Pancreas (tissue), 10 donors: ENCODE data around the gene COL19A1. TPM values are rescaled to one million over a fixed set of nuclear protein-coding genes. Genes with fewer than 3 reads are reported as not detected.
"Not testable (repeated sequence)": the region's sequence is repeated elsewhere in the genome, so short reads cannot be mapped to it uniquely, and the experiment has no call there.

Experiments
- ATAC-seq, 4 donors: fragments of 200-7000 bp; cut with Tn5 transposase; one replicate each; pipeline versions ENCODE4 v1.8.0 to v1.9.1; 2020; ENCODE audit warnings: mild to moderate bottlenecking in 4 of 4, moderate library complexity in 4 of 4
- DNase-seq, 6 donors: peaks; one replicate each; pipeline ENCODE4 v3.0.0-alpha.2; 2020
- FAIRE-seq: peaks from 2 replicates; lab custom pipeline; 2012; peaks lifted over from hg19 to GRCh38; lab: Jason Lieb, UNC
- H3K27ac ChIP-seq, 4 donors: fragments of 200-600 bp; sonication (generic); 1 replicate in 3 of 4; 2 replicates in 1 of 4; pipeline versions ENCODE4 v1.5.0 to v1.8.0; 2020
- H3K27me3 ChIP-seq, 4 donors: fragments of 200-600 bp; one replicate each; pipeline ENCODE4 v1.8.0; 2021
- H3K36me3 ChIP-seq, 3 donors: fragments of 200-600 bp; sonication (generic) in 1 of 3; one replicate each; pipeline versions ENCODE4 v1.5.0 to v1.8.0; 2020 to 2021
- H3K4me1 ChIP-seq, 3 donors: fragments of 200-600 bp; one replicate each; pipeline ENCODE4 v1.8.0; 2021
- H3K4me3 ChIP-seq, 4 donors: fragments of 200-600 bp; sonication (generic) in 2 of 4; one replicate each; pipeline versions ENCODE4 v1.5.0 to v1.8.0; 2020 to 2021
- H3K9me3 ChIP-seq, 4 donors: fragments of 200-600 bp; one replicate each; pipeline ENCODE4 v1.8.0; 2021
- WGBS, 2 donors: extraction: QIAGEN DNeasy Blood & Tissue Kit; methylation state at CpG; one replicate each; pipeline ENCODE4 v1.1.7; 2013; 5-methylcytosine and 5-hydroxymethylcytosine counted together
- intact Hi-C, 3 donors: fragments of 100-400 bp; cut with DNase I; formaldehyde crosslinking; loops; one replicate each; pipeline versions ENCODE4 v1.11.1 to v1.14.2; 2022
- polyA plus RNA-seq, 2 donors: library from polyadenylated mRNA; stranded (reverse); fragments of 200-250 nt; gene quantifications; one replicate each; pipeline ENCODE4 v1.2.3, GENCODE V29; 2013
- total RNA-seq, 6 donors: library from RNA; stranded (reverse); fragmentation: NEBNext Ultra II Directional in 4 of 6; extraction: Animal tissue kit (Norgen Biotek cat#: 25700) in 4 of 6; gene quantifications; one replicate each; pipeline versions ENCODE4 v1.2.1 to v1.2.4, GENCODE V29; 2021 to 2023
- TF ChIP-seq, protein P1 (sequence below), 4 donors: fragments of 200-600 bp; sonication (generic) in 3 of 4; IDR thresholded peaks; one replicate each; pipeline versions ENCODE4 v1.5.0 to v1.8.0; 2021; ENCODE audit warnings: antibody characterized with exemption in 4 of 4
- donor health status: healthy with polysubstance abuse.
- donor health status: DM: no; HTN: no; CAD: no; lungs with moderate emphysema.
- donor health status: DM: no; HTN: no; CAD: no.
- donor health status: control.
- donor health status: control.
- donor health status: Bipolar disorder and iron deficiency.
- donor health status: DM: yes; HTN: yes; CAD: no.
- donor health status: DM: no; HTN: no; CAD: no.
- donor health status: DM: no; HTN: no; CAD: no.
- donor health status: DM: yes; HTN: yes; CAD: no.

Gene COL19A1
- total and polyA plus RNA-seq, 8 donors: 0.04 to 0.86 (median 0.37) TPM

DNA sequence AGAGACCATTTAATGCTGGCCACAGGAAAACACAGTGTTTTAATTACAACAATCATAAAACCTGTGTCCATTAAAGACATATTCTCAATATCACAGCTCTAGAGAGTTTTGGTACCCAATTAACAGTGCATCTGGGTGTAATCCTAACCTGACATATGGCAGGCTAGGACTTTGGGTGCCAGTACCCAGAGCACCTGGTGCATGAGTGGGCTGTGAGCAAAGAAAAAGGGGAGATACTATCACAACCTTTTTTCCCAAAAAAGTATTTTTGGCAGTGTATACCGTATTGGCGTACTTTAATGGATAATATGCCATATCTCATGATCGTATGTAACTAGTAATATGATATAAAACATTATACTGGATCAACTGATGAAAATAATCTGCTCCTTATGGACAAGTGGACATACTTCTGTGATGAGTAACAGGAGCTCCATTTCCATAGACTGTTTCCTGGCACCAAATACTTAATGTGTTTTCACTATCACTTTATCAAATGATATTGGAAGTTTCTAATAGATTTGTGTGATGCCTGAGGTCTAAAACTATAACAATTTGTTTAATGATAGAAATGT, 91.7 kb downstream of the COL19A1 start:
- DNase-seq: no peak
- H3K36me3 ChIP-seq: no peaks in the 10 kb centered on the region
- WGBS, 2 donors: 89 to 90% methylated on average over 3 of the region's 3 CpGs
- H3K27ac ChIP-seq: no peak overlapping the region
- H3K4me1 ChIP-seq: no peaks in the 10 kb centered on the region
- no peak for ATAC-seq
- H3K4me3 ChIP-seq: no peak overlapping the region
- intact Hi-C loops: no loop called here
- H3K27me3 ChIP-seq: no peaks in the 10 kb centered on the region
- TF ChIP-seq, protein P1, sequence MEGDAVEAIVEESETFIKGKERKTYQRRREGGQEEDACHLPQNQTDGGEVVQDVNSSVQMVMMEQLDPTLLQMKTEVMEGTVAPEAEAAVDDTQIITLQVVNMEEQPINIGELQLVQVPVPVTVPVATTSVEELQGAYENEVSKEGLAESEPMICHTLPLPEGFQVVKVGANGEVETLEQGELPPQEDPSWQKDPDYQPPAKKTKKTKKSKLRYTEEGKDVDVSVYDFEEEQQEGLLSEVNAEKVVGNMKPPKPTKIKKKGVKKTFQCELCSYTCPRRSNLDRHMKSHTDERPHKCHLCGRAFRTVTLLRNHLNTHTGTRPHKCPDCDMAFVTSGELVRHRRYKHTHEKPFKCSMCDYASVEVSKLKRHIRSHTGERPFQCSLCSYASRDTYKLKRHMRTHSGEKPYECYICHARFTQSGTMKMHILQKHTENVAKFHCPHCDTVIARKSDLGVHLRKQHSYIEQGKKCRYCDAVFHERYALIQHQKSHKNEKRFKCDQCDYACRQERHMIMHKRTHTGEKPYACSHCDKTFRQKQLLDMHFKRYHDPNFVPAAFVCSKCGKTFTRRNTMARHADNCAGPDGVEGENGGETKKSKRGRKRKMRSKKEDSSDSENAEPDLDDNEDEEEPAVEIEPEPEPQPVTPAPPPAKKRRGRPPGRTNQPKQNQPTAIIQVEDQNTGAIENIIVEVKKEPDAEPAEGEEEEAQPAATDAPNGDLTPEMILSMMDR (IDR thresholded peaks at IDR 0.05): no peak
- FAIRE-seq: no peak
- no peaks in the 10 kb centered on the region for H3K9me3 ChIP-seq

DNA sequence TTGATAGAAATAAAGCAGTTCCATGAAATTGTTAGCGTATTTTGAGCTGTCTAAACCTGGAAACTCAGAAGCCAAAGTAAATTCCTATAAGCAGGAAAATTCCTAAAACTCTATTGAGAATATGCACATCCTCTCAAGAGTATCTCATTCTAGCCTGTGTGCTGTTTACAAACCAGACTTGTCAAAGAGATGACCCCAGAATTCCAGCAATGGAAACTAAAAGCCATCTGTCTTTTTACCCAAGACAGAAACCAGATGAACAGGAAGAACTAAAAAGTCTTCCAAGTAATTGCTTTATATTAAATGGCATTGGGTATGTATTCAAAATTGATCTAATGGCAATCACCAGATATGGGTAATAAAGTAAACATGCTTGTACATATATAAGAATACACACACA, 92.6 kb downstream of the COL19A1 start:
- no peak overlapping the region for H3K4me3 ChIP-seq
- no peak for ATAC-seq
- no peaks in the 10 kb centered on the region for H3K4me1 ChIP-seq
- no peak for DNase-seq
- WGBS, 2 donors: 49 to 79% methylated on average over 1 of the region's 1 CpG
- no peaks in the 10 kb centered on the region for H3K9me3 ChIP-seq
- no peaks in the 10 kb centered on the region for H3K27me3 ChIP-seq
- H3K27ac ChIP-seq: no peak overlapping the region
- H3K36me3 ChIP-seq: no peaks in the 10 kb centered on the region
- FAIRE-seq: no peak
- TF ChIP-seq, protein P1 (IDR thresholded peaks at IDR 0.05): no peak
- intact Hi-C loops: no loop called here

DNA sequence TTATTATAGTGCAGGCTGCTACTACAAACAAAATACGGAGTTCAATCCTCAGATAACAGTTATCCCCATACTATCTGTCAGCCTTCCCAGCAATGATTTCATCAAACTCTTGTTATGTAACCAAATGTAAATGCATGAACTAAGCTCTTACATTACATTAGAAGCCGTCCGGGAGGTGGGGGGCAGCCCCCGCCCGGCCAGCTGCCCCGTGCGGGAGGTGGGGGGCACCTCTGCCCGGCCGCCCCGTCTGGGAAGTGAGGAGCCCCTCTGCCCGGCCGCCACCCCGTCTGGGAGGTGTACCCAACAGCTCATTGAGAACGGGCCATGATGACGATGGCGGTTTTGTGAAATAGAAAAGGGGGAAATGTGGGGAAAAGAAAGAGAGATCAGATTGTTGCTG, 99.6 kb downstream of the COL19A1 start:
- H3K27ac ChIP-seq, H3K4me1 ChIP-seq, FAIRE-seq, ATAC-seq, DNase-seq, intact Hi-C loops, H3K27me3 ChIP-seq, H3K36me3 ChIP-seq, H3K4me3 ChIP-seq, H3K9me3 ChIP-seq: not testable (repeated sequence)
- 89 to 96% methylated on average over 16 of the region's 16 CpGs for WGBS, 2 donors

DNA sequence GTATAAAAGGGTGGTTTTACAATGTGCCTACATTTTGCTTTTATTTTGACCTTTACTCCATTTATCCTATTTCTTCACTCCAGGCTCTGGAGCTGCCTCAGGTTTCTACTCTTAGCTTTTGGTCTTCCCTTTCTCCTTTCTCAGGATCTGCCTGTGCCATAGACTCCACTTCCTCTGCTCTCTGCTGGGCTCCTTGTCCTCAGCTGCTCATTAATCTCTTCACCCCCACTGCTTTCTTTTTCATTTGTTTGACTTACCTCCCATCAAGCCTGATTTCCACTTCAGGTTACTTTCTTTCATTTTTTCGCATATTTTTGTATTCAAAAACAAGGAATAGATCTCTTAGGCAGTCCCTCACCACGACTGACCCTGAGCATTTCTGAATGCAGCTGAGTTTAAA, 106.8 kb downstream of the COL19A1 start:
- Histone ChIP-seq H3K27me3 (no peaks in the 10 kb centered on the region), H3K9me3 (no peaks in the 10 kb centered on the region), H3K4me3 (no peak overlapping the region), H3K4me1 (peaks cover 0 to 4% (median 0%) of the 10 kb centered on the region in 3 donors), H3K36me3 (no peaks in the 10 kb centered on the region), H3K27ac (no peak overlapping the region)
- ATAC-seq: no peak
- no peak for FAIRE-seq
- intact Hi-C loops: no loop called here
- TF ChIP-seq, protein P1 (IDR thresholded peaks at IDR 0.05): no peak
- WGBS, 2 donors: 45 to 51% methylated on average over 2 of the region's 2 CpGs
- DNase-seq: no peak

DNA sequence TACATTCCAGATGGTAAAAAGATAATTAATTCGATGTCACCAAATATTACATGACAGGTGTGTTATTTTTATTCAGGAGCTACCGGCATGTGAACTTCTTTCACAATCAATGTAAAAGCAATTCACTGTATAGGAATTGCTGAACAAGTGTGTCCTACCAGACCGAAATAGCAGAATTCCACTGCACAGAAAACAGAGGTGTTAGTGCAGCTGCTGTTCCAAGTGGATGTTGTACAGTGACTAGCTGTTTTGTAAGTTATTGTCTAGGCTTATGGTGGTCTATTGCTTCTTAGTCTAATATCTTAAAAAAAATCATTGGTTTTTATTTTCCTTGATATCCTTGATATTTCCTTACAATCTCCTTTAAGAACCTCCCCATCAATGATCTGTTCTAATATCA, 107.4 kb downstream of the COL19A1 start:
- TF ChIP-seq, protein P1 (IDR thresholded peaks at IDR 0.05): no peak
- 62 to 71% methylated on average over 3 of the region's 3 CpGs for WGBS, 2 donors
- no peak for FAIRE-seq

More for the DNA sequence above, 107.4 kb downstream of the COL19A1 start:
- Histone ChIP-seq H3K9me3 (no peaks in the 10 kb centered on the region), H3K36me3 (no peaks in the 10 kb centered on the region), H3K27me3 (no peaks in the 10 kb centered on the region), H3K4me3 (no peak overlapping the region), H3K4me1 (peaks cover 0 to 4% (median 0%) of the 10 kb centered on the region in 3 donors), H3K27ac (no peak overlapping the region)
- no peak for DNase-seq
- no peak for ATAC-seq
- intact Hi-C loops: no loop called here
